Transverse colon (tissue), 3 donors: Measurements from ENCODE around the gene ST3GAL4.

Source experiments
- EP300 ChIP-seq: sonication (generic); formaldehyde crosslinking; IDR thresholded peaks from one replicate; pipeline ENCODE4 v1.6.1; 2017; ENCODE audit warnings: antibody characterized with exemption, low read depth
- POLR2A ChIP-seq: fragments of 450-650 bp; IDR thresholded peaks from one replicate; pipeline ENCODE4 v1.6.1; 2016; ENCODE audit warnings: antibody characterized with exemption, mild to moderate bottlenecking, moderate library complexity
- TF ChIP-seq, protein P1 (sequence below), 5 experiments: fragments of 200-600 bp in 3 of 5; fragments of 450-650 bp in 2 of 5; sonication (generic) in 3 of 5; IDR thresholded peaks; 1 replicate in 2 of 5; 2 replicates in 3 of 5; pipeline ENCODE4 v1.5.1; 2016 to 2017; ENCODE audit warnings: antibody characterized with exemption in 5 of 5, inconsistent platforms in 3 of 5, mild to moderate bottlenecking in 2 of 5, moderate library complexity in 1 of 5

DNA sequence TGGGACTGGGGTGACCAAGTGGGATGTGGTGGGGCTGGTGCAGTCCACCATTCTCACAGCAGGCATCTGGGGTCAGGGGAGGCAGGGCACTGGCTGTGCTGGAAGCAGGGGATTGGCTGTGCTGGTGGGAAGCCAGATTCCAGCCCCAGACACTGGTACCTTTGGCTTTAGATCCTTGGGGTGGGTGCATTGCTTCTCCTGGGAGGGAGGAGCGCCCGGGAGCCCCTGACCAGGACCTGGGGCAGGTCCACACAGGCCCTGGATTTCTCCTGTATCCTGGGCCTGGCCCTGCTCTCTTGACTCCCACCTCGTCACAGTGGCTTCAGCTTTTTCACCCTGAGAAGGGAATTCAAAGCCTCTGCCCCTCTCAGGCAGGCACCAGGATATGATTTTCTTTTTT, 38.5 kb downstream of the ST3GAL4 start:
- no peak for TF ChIP-seq EP300
- TF ChIP-seq POLR2A, result no peak
- TF ChIP-seq, protein P1, sequence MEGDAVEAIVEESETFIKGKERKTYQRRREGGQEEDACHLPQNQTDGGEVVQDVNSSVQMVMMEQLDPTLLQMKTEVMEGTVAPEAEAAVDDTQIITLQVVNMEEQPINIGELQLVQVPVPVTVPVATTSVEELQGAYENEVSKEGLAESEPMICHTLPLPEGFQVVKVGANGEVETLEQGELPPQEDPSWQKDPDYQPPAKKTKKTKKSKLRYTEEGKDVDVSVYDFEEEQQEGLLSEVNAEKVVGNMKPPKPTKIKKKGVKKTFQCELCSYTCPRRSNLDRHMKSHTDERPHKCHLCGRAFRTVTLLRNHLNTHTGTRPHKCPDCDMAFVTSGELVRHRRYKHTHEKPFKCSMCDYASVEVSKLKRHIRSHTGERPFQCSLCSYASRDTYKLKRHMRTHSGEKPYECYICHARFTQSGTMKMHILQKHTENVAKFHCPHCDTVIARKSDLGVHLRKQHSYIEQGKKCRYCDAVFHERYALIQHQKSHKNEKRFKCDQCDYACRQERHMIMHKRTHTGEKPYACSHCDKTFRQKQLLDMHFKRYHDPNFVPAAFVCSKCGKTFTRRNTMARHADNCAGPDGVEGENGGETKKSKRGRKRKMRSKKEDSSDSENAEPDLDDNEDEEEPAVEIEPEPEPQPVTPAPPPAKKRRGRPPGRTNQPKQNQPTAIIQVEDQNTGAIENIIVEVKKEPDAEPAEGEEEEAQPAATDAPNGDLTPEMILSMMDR (IDR thresholded peaks at IDR 0.05), result no peak
